TTC549 (cell line): ENCODE results near the gene EXOSC3.
"Not testable (repeated sequence)": the region's sequence is repeated elsewhere in the genome, so short reads cannot be mapped to it uniquely, and the experiment has no call there.

ENCODE experiments used
- FAIRE-seq: peaks from 2 replicates; lab custom pipeline; 2012; peaks lifted over from hg19 to GRCh38; lab: Jason Lieb, UNC

EXOSC3 gene

DNA sequence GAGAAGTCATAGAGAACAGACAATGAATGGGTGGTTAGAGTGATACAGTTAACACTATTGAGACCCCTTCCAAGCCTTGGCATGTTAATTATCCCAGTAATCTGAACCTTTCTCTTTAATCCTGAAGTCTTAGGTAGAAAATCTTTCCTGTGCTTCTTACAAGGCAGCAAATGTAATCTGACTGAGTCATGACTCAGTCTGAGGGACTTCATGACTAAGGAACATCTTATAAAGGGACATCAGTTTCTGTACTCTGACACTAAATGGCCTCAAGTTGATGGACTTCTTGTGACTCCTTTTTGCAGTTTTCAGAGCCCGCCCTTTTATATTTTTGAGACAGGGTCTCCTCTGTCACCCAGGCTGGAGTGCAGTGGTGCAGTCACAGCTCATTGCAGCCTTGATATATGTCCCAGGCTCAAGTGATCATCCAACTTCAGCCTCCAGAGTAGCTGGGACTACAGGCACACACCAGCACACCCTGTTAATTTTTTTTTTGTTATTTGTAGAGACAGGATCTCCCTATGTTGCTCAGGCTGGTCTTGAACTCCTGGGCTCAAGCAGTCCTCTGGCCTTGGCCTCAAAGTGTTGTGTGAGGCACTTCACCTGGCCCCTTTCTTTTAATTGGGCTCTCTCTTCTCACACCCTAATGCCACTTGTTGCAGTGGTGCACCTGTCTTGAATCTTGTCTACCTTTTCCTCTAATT, 9.5 kb downstream of the EXOSC3 start:
- no peak for FAIRE-seq

DNA sequence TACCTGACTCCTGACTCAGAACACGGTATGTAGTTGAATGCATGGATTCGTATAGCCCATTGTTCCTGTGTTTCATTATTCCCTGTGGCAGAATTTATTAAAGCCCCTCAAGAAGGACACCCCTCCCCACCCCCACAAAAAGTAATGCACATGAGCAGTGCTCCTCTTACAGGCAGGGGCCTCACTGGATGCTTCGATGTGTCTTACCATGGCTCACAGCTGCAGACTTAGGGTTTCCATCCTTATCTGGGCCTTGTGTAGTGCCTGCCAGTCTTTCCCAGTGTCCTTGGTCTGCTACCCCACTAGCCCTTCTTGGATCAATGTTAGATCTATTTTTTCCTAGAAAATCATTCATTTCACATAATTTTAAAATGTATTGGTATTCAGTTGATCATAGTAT, 14.9 kb downstream of the EXOSC3 start:
- no peak for FAIRE-seq

DNA sequence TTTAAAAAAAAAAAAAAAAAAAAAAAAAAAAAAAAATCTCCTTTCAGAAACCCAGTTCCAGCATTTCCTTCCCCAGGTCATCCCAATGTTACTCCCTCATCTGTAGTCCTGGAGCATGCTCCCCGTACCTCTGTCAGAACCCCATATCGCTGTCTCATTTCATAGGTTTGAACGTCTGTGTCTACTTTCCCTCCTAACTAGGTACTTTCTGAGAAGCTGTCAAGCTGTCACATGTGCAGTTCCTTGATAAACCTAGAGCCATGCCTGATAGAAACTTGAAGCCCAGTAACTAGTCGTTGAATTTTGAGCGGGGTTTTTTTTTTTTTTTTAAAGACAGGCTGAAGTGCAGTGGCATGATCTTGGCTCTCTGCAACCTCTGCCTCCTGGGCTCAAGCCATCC, 15.6 kb downstream of the EXOSC3 start:
- no peak for FAIRE-seq

DNA sequence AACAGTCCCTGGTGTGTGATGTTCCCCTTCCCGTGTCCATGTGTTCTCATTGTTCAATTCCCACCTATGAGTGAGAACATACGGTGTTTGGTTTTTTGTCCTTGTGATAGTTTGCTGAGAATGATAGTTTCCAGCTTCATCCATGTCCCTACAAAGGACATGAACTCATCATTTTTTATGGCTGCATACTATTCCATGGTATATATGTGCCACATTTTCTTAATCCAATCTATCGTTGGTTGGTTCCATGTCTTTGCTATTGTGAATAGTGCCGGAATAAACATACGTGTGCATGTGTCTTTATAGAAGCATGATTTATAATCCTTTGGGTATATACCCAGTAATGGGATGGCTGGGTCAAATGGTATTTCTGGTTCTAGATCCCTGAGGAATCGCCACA, 19.6 kb downstream of the EXOSC3 start:
- not testable (repeated sequence) for FAIRE-seq

DNA sequence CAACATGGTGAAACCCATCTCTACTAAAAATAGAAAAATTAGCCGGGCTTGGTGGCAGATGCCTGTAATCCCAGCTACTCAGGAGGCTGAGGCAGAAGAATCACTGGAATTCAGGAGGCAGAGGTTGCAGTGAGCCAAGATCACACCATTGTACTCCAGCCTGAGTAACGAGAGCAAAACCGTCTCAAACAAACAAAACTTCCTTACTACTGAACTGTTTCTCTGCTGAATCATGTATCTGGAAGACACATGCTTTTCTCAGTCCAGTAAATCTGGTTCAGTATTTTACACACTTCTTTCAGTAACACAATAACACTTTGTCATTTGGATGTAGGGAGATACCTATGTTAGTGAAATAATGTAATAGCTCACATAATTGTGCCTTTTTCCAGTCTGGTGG, 23.4 kb downstream of the EXOSC3 start:
- FAIRE-seq: no peak

DNA sequence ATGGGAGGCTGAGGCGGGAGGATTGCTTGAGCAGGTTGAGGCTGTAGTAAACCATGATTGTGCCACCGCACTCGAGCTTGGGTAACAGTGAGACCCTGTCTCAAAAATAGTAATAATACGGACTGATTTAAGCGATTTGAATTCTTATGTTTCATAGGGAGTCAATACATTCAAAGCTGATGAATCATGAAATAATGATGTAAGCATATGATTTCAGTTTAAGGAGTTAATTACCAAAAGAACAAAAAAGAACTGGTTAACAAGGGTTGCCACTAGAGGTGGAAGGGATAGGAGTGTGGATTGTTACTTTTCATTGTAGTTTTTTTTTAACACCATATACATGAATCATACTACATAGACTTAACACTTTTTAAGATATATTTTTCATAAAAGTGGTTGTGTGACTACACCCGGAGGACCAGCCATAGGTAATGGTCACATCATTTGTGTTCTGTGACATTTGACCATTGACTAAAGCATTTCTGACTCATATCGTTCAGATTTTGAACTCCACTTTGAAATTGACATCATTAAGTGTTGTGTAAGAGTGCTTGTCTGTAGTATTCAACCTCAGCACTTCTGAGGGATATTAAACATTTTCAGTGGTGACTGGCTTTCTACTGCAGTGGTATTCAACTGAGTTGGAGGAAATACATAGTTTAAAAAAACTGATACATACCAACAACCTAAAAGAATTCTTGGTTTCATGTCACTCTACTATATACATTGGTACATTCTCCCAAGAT, 24.3 kb downstream of the EXOSC3 start:
- FAIRE-seq: no peak

DNA sequence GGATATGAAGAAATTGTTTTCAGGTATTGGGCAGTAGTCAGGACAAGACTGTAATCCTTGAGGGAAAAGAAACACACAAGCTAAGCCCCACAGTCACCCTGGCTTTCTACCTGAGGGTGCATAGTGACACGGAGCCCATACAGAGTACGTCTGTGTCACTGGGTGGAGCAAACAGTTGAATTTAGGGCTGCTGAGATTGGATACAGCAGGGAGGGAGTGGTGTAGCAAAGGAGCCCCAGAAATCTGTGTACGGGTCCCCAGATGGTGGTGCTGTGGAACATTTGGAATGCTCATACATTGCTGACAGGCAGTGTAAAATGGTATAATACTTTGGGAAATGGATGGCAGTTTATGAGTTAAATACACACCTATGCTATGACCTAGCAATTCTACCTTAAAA, 26.1 kb downstream of the EXOSC3 start:
- FAIRE-seq: no peak

DNA sequence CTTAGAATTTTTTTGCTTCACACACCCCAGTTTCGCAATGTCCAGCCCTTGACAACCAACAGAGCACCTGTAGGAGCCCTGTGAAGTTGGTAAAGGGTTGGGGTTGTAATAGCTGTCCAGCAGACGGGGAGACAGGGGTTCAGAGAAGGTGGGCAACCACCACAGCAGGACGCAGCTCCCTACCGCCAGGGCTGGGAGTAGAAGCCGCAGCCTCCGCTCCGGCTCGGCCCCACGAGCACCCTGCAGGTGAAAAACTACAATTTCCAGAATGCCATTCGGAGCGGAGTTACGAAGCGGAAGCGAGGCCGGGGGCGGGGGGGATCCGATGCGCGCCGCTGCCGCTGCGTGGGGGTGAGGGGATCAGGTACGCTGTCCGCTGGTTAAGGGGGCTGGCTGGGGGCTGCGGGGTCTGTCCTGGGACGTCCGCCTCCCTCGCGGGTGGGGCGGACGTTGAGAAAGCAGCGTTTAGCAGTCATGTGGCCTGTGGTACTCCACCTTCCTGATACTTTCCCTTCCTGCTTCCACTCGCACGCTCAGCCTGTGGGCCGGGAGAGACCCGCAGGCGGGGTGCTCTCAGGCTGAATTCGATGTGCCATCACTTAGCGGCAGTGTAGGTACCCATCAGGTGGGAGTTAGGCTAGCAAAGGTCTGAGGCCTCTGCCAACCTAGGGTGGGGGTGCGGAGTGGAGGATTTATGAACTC, 31.2 kb downstream of the EXOSC3 start, which contains the start of gene TRMT10B:
TSS of gene TRMT10B (plus strand) at position 317 of the 702 bp plus-strand sequence. CDS start 8,127 bp downstream, outside the sequence.
- no peak for FAIRE-seq

DNA sequence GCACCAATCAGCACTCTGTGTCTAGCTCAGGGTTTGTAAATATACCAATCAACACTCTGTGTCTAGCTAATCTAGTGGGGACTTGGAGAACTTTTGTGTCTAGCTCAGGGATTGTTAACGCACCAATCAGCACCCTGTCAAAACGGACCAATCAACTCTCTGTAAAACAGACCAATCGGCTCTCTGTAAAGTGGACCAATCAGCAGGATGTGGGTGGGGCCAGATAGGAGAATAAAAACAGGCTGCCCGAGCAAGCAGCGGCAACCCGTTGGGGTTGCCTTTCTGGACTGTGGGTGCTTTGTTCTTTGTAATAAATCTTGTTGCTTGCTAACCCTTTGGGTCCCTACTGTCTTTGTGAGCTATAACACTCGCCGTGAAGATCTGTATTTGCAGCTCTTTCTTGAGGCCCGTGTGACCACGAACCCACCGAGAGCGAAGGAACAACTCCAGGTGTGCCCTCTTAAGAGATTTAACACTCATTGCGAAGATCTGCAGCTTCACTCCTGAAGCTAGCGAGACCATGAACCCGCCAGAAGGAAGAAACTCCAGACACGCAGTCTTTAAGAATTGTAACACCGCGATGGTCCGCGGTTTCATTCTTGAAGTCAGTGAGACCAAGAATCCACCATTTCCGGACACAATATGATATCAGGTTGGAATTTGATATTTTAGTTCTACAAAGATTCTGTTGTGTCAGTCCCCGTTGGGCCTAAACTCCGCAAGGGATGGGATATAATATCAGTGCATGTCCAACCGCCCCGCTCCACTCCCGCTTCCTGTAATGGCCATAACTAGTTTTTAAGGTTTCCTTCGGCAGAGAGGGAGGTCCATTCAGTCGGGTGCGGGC, 32.0 kb downstream of the EXOSC3 start:
- no peak for FAIRE-seq

DNA sequence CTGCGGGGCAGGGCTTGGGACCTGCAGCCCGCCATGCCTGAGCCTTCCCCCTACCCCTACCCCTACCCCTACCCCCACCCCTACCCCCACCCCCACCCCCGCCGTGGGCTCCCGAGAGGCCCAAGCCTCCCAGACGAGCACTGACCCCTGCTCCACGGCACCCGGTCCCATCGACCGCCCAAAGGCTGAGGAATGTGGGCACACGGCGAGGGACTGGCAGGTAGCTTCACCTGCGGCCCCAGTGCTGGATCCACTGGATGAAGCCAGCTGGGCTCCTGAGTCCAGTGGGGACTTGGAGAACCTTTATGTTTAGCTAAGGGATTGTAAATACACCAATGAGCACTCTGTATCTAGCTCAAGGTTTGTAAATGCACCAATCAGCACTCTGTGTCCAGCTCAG, 32.8 kb downstream of the EXOSC3 start:
- FAIRE-seq: not testable (repeated sequence)

DNA sequence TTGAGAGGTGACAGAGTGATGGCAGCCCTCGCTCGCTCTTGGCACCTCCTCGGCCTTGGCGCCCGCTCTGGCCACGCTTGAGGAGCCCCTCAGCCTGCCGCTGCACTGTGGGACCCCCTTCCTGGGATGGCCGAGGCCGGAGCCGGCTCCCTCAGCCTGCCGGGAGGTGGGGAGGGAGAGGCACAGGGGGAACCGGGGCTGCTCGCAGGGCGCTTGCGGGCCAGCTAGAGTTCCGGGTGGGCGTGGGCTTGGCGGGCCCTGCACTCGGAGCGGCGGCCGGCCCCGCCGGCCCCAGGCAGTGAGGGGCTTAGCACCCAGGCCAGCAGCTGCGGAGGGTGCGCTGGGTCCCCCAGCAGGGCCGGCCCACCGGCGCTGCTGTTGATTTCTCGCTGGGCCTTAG, 33.2 kb downstream of the EXOSC3 start:
- not testable (repeated sequence) for FAIRE-seq

DNA sequence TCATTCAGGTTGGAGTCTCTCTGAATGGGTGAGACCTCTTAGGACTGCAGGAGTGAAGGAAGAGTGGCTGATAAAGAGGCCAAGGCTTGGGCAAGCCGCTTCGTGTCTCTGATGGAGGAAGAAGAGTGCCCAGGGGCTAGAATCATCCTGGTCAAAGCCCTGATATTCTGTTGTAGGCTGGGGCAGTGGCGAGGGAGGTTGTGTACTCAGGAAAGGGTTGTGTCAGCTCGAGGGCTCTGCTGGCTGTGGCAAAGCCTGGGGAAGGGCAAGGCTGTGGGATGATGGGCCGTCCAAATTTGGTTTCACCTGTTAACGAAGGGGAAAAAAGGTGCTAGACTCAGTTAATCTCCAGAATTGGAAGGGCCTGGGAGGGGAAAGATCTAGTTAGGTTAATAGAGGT, 33.7 kb downstream of the EXOSC3 start:
- no peak for FAIRE-seq

DNA sequence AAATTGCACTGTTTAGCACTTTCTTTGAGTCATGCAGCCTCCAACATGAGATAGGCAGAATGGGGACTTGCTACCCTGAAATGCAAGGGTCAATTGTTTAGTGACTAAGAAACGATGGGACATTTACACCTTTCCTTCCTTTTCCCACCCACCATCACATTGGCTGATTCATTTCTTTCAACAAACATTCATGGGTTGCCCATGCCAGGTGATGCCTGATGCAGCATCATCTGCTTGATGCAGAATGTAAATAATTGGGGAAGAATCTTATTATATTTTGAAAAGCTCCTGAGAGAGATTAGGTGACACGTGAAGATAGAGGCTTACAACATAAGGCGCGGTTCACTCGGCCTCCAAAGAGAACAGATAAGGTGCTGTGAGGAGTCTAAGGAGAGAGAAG, 35.7 kb downstream of the EXOSC3 start:
- no peak for FAIRE-seq

DNA sequence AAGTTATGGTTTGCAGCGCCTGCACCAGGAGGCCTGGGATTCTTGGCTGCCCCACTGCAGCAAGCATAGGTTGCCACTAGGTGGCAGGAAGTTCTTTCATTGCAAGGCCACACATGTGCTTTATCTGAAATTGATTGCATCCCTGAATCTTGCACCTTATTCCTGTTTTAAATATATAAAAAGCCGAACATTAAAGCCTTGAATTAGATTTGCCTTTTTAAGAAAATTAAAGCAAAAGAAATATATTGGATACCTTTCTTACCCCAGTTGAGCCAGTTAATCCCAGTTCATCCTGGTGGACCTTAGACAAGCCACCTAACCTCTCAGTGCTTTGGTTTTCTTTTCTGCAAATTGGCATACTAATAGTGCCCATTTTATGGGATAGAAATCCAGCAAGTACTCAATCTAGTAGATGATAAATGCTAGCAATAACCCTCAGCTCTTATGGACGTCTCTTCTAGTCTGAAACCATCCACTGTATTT, 37.6 kb downstream of the EXOSC3 start:
- FAIRE-seq: peak; percentile 50

DNA sequence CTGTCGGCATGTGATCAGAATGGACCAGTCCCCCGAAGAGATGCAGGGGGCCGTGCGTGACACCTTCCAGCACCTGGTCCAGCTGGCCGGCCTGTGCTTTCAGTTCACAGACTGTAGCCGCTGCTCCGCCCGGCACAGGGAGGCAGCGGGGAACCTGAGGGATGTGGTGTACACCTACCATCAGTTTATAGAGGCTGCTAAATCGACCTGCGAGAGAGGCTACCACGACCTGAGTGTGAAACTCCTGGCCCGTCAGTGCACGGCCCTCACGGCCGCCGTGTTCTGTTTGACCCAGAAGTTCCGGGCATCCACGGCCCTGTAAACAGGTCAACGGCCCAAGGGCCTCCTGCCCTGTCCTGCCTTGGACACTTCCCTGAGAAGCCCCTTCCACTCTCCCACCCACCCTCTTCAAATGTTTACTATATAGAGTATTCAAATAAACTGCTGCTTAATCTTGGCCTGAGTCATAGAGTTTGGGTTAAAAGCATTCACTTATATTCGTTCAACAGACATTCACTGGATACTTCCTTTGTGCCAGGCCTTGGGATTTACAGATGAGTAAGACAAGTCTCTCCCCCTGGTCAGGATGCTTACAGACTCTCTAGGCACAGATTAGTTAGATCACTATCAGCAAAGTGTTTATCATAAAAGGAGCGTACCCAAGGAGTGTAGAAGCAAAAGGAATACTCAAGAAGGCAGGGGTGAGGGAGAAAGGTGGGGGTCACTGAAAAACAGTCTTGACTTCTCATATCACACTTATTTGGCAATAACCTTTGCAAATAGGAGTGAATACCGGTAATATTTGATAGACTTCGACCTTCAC, 38.2 kb downstream of the EXOSC3 start:
- FAIRE-seq: no peak

DNA sequence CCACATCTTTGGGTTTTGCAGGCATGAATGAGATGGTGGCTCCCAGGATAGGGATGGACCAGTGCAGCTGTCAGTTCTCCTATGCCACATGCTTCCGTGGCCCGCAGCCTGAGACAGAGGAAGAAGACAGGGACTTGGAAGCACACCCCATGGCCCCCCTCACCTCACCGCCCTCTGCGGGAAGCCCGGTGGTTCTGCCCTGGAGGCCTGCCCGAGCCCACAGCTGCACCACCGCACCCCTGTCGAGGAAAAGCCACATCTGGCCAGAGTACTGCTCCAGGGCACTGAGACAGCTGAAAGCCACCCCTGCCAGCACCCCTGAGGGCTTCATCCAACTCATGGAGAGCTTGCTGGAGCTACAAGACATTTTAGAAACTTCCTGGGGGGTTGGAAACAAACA, 38.9 kb downstream of the EXOSC3 start:
- FAIRE-seq: no peak

DNA sequence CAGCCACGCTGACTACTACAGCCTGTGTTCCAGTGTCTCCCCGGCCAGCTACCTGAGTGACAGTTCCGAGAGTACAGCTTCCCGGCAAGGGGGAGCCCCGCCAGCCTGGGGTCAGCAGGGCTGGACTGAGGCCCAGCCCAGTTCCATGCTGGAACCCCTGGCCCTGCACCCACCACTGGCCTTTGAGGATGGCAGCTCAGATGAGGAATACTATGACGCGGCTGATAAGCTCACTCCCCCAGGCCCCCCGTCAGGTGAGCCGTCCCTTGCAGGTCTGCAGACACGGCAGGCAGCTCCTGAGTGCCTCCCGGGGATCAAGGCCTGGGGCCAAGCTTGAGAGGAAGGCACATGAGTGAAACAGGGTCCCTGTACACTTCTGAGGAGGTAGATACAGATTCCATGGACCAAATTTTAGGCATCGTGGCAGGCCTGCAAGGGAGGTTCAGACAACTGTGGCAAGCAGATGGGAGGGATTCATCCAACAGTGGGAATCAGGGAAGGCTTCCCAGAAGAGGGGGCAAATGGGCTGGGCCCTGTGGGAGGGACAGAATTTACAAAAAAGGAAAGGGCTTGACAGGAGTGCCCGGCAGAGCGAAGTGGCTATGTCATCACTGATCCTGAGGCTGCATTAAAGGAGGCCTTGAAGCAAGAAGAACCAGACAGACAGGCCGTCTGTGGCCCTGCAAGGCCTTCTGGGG, 44.1 kb downstream of the EXOSC3 start:
- no peak for FAIRE-seq

DNA sequence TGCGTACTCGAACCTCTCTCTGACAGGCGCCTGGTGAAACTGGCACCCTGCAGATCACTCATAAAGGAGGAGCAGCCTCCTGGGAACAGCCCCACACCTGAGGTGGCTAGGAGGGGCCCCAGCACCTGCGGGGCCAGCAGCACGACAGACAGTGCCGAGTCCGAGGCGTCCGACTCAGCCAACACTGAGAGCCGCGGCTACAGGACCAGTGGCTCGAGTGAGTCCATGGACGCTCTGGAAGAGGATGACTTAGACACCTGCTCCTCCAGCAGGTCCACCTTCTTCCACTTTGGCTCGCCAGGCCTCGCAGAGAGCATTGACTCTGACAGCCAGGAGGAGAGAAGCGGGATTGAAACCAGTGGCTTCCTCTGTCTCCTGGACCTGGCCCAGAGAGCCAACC, 44.7 kb downstream of the EXOSC3 start:
- no peak for FAIRE-seq

DNA sequence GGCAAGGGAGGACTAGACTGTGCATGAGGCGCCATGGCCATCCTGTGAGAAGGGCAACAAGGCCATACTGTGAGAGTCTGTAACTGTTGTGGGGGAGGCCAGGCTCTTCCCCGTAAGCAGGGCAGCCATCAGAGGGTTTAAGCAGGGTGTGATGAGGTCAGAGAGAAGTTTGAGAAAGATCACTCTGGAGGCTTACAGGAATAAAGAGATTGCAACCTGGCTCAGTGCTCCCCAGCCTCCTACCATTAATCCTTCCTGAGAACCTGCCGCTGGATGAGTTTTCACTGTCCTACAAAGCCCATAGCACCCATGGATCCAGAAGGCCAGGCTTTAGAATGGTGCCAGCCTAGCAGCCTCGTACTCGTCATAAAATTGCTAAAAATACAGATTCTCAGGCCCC, 45.6 kb downstream of the EXOSC3 start:
- no peak for FAIRE-seq

DNA sequence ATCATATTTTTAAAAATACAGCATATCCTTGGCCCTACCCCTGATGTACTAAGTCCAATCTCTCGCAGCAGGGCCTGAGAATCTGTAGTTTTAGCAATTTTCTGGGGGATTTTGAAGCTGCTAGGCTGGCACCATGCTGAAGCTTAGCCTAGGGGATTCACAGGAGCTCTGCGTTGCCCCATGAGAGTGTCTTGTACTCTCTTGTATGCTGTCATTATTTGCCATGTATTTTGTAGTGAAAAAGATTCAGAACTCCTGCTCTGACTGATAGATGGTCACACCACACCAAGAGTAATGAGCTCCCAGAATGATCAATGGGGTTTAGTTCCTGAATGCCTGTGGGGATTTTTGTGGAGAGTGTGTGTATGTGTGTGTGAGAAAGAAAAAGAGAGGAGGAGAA, 51.9 kb downstream of the EXOSC3 start:
- FAIRE-seq: no peak
